Brain microvascular endothelial cell (primary cell): ENCODE results near the gene CHPF.

Experiments
- DNase-seq: peaks from one replicate; pipeline ENCODE4 v3.0.0-alpha.2; 2020
- H3K27ac ChIP-seq: fragments of 250-450 bp; sonication (Bioruptor Pico); 2 replicates; pipeline ENCODE4 v1.5.1; 2020; ENCODE audit warnings: mild to moderate bottlenecking, moderate library complexity
- H3K27me3 ChIP-seq: fragments of 250-450 bp; sonication (Bioruptor Pico); replicated peaks from 2 replicates; pipeline ENCODE4 v1.5.1; 2020; ENCODE audit warnings: mild to moderate bottlenecking
- H3K36me3 ChIP-seq: fragments of 250-450 bp; sonication (Bioruptor Pico); replicated peaks from 2 replicates; pipeline ENCODE4 v1.5.1; 2020; ENCODE audit warnings: mild to moderate bottlenecking
- H3K4me3 ChIP-seq: 2 replicates; pipeline ENCODE4 v1.5.1; 2011; ENCODE audit warnings: low read depth, mild to moderate bottlenecking, control low read depth, low read length, moderate library complexity
- CTCF ChIP-seq: IDR thresholded peaks from 2 replicates; pipeline ENCODE4 v1.5.1; 2011; ENCODE audit warnings: low read depth, mild to moderate bottlenecking, moderate library complexity, low read length, control low read depth, inconsistent platforms; ENCODE audit errors: missing control alignments
- in situ Hi-C: cut with HindIII; loops from 2 replicates; pipeline ENCODE4 v1.10.0; 2017; ENCODE audit warnings: low sequenced_read_pairs, low pct_ligation_motif_present

Gene CHPF

GRCh38 chr2:219527076-219527394 lies 16.6 kb downstream of the CHPF start:
- DNase-seq, result no peak
- in situ Hi-C loops, result no loop called here
- peaks cover 24% of the 10 kb centered on the region for H3K27me3 ChIP-seq
- TF ChIP-seq CTCF, result no peak
- H3K27ac ChIP-seq, result no peak overlapping the region
- H3K4me3 ChIP-seq, result no peak overlapping the region
- H3K36me3 ChIP-seq, result no peaks in the 10 kb centered on the region

GRCh38 chr2:219526320-219527075 lies 17.1 kb downstream of the CHPF start:
- in situ Hi-C loops, result no loop called here
- no peak for TF ChIP-seq CTCF

GRCh38 chr2:219525533-219526232 lies 17.9 kb downstream of the CHPF start:
- H3K36me3 ChIP-seq, result no peaks in the 10 kb centered on the region
- no peak for TF ChIP-seq CTCF
- H3K27ac ChIP-seq, result no peak overlapping the region
- in situ Hi-C loops, result no loop called here
- DNase-seq, result no peak
- H3K4me3 ChIP-seq, result no peak overlapping the region
- H3K27me3 ChIP-seq, result peaks cover 24% of the 10 kb centered on the region

More at GRCh38 chr2:219526320-219527075, 17.1 kb downstream of the CHPF start:
- Histone ChIP-seq H3K4me3 (no peak overlapping the region), H3K27ac (no peak overlapping the region), H3K36me3 (no peaks in the 10 kb centered on the region), H3K27me3 (peaks cover 24% of the 10 kb centered on the region)
- no peak for DNase-seq

- DNase-seq, result no peak
- in situ Hi-C loops, result no loop called here
- H3K36me3 ChIP-seq, result no peaks in the 10 kb centered on the region
- H3K4me3 ChIP-seq, result no peak overlapping the region
- H3K27me3 ChIP-seq, result peaks cover 22% of the 10 kb centered on the region
- no peak overlapping the region for H3K27ac ChIP-seq
- TF ChIP-seq CTCF, result no peak
These were observed 18.8 kb downstream of the CHPF start for GRCh38 chr2:219524817-219525216.

- in situ Hi-C loops, result no loop called here
- H3K27ac ChIP-seq, result no peak overlapping the region
- peaks cover 7% of the 10 kb centered on the region for H3K27me3 ChIP-seq
- no peaks in the 10 kb centered on the region for H3K36me3 ChIP-seq
- no peak for DNase-seq
- TF ChIP-seq CTCF, result peak; percentile 30
- H3K4me3 ChIP-seq, result peak overlapping the region; percentile 17
These were observed 20.5 kb downstream of the CHPF start for GRCh38 chr2:219523031-219523671.
